GM21717 (cell line): ENCODE results near the gene SGF29.
"Not testable (repeated sequence)": the region's sequence is repeated elsewhere in the genome, so short reads cannot be mapped to it uniquely, and the experiment has no call there.

Experiments
- ATAC-seq: cut with Tn5 transposase; IDR thresholded peaks from one replicate; pipeline ENCODE4 v1.9.1; 2021; ENCODE audit warnings: mild to moderate bottlenecking, moderate library complexity; ENCODE audit not compliant: unreplicated experiment

The SGF29 gene

DNA sequence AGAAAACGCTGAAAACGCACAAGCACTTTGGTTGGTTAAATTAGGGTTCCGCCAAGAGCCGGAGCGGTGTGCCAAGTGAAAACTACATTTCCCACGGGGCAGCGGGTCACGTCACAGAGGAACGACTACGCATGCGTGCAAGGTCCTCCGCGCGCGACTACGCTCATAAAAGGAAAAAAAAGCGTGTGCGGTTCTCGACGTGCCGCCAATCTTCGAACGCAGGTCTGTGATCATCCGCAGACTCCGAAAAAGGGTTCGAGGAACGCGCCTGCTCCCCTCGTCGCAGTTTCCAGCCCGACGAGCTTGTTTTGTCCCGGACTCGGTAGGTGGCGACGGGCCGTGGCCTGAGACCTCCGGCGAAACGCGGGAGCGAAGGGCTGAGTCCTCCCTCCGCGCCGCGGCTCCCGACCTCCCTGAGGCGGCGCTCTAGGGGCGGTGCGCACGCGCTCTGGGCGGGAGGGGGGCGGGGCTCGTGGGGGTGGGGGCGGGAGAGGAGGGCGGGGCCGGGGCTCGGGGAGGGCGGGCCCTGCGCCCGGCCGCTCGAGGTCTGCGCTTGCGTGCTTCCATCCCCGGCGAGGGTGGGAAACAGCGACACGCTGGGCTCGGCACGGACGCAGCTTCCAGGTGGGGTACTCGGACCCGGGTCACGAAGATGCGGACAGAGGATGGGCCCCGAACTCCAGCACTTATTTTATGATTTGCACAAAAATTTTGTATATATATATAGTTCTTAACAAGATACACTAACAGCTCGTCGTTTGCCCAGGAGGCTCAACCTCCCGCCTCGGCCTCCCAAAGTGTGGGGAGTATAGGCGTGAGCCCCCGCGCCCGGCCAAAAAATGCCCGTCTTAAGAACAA, at the start of gene SGF29:
SGF29 (plus strand) TSS at position 145 of the 858 bp plus-strand sequence. CDS start 27,150 bp downstream, outside the sequence.
- peak; percentile 49 for ATAC-seq

DNA sequence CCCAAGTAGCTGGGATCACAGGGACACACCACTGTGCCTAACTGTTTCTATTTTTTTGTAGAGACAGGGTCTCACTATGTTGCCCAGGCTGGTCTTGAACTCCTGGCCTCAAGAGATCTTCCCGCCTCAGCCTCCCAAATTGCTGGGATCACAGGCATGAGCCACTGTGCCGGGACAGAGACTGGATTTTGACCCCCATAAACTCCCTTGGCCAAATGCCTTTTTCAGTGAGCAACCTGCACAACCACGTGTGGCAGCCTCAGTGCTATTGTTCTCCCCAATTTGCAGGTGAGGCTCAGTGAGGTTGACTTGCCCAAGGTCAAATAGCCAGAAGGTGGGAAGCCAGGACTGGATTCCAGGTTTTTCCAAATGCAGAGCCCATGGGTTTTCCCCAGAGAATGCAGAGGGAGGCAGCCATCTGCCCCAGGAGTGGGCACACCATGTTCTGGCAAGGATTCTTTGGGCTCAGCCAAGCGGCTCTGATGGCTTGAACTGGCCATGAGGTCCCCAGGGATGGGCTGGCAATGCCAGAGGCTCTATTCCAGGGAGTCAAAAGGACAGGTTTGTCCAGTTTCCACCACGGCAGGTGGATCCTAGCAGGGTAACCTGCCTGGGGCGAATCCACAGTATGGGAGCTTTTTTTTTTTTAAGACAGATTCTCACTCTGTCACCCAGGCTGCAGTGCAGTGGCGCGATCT, 48.9 kb upstream of the SGF29 start:
- ATAC-seq: no peak

DNA sequence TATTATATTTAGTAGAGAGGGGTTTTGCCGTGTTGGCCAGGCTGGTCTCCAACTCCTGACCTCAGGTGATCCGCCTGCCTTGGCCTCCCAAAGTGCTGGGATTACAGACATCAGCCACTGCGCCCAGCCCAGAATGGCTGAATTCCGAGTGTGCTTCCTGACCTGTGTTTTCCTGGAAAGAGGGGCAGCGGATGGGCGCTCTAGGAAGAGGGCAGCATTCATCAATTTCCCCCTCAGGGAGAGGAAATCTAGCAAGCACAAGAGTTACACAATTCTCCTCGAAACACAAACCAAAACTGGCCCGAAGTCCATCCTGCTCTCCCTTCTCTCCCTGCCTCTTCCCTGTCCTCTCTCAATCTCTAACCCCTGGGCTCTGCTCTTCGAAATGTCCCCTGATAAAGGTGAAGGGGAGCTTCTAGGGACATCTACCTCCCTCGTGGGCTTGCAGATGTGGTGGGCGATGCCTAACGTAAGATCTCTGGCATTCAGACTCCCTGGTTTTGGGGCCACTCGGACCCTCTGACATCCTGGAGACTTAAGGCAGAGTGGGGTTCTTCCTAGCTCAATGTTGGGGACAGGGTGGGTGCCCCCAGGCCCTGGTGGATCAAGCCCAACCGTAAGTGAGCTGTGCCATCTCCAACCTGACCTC, 48.1 kb upstream of the SGF29 start:
- no peak for ATAC-seq

DNA sequence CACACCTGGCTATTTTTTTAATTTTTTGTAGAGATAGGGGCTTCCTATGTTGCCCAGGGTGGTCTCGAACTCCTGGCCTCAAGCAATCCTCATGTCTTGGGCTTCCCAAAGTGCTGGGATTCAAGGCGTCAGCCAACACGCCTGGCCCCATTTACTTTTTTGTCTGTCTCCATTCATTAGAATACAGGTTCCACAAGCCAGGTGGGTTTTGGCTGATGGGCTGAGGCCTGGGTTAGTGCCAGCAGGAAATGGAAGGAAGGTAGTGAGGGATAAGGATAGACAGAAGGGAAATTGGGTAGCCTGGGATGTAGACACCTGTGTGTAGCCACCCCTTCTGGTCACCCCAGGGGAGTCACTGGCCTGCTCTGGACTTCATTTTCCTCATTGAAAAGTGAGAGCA, 42.7 kb upstream of the SGF29 start:
- ATAC-seq: no peak

DNA sequence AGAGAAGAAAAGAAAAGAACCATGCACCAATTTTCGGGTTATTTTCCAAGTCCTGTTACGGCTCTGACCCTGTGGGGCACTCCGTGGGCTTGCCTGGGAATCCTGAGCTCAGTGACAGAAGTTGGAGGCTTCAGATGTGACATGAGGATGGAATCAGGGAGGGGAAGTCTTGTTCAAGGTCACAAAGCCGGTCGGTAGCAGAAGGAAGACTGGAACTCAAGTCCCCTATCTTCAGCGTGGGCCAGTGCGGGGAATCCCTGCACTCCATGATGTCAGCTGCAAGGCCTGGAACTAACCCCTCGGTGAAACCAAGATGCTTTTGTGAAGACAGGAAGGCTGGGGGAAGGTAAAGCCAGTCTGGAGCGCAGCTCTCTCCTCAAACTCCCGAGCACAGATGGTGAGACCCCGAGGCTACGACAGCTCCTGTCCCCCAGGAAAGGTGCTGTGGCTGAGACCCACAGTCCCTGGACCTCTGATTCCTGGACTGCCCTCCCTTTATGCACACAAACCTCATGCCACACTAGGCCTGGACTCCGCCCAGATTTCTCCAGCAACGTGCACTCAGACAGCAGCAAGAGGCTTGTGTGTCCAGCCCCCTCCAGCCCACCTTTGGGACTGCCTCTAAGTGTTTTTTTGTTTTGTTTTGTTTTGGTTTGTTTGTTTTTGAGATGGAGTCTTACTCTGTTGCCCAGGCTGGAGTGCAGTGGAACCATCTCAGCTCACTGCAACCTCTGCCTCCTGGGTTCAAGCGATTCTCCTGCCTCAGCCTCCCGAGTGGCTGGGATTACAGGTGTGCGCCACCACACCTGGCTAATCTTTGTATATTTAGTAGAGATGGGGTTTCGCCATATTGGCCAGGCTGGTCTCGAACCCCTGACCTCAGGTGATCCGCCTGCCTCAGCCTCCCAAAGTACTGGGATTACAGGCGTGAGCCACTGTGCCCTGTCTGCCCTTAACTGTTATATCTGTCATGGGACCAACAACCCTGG, 41.6 kb upstream of the SGF29 start:
- no peak for ATAC-seq

DNA sequence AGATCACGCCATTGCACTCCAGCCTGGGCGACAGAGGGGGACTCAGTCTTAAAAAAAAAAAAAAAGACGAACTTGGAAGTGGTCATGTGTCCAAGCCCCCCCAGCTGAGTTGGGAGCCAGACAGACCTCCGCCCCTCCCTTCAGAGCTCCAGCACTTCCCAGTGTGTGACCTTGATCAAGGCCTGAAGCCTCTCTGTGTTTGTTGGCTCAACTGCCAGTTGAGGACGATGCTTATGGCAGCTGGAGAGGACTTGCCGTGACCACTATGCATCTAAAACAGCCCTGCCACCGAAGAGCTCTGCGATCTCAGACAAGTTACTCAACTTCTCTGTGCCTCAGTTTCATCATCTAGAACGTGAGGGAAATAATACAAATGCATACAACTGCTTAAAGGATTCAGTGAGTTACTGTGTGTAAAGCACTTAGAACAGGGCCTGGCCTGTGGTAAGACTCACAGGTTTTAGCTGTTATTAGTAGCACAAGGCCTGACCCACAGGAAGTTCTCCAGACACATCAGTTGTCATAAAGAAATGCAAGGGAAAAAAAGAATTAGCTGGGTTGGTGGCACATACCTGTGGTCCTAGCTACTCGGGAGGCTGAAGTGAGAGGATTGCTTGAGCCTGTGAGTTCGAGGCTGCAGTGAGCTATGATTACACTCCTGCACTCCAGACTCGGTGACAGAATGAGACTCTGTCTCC, 40.1 kb upstream of the SGF29 start:
- ATAC-seq: no peak

DNA sequence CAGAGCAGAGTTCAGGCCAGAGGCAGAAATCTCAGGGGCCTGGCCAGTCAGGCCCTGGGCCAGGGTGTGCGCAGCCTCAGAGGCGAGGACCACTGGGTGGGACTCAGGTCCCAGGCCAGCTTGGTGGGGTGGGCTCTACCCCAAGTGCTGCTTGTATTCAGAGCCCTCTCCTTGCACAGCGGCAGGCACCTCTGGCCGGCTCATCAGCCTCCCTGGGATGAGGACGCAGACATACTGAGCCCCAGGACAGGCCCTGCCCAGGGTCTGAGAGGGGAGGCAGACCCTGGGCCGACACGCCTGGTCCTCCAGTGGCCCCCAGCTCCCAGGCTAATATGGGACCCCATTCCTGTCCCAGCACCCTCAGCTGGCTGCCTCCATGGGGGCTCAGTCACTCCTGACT, 39.5 kb upstream of the SGF29 start:
- no peak for ATAC-seq

DNA sequence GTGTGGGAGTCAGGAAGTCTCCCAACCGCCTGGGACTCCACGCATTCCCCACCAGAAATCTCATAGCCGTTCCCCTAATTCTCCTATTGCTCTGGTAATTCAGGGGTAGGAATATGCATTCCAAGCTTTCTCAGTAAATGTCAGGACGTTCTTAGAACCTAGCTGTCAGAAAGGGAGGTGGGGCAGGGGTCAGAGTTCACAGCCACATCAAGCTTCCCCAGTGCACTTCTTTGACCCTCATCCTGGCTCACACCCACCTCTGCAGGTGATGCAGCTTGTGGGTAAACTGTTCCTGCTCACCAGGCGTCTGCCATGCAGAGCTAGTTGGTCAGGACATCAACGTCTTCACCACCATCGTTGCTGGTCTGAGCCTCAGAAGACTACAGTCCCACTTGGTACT, 33.0 kb upstream of the SGF29 start:
- no peak for ATAC-seq

DNA sequence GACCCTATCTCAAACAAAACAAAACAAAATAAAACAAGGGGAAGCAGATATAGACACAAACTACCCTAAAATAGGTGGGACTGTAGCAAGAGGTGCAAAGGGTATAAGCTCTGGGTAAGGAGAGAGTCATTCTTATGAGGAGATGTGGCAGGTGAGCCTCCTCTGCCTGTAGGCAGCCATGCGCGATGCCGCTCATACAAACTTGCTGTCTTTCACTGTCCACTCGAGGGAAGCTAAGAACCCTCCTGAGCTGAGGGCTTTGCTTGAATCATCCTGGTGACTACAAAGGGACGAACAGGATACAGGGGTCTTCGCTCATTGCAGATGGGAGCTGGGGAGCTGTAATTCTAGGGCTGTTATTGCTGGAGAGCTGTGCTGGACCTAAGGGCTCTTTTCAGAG, 32.3 kb upstream of the SGF29 start:
- no peak for ATAC-seq

DNA sequence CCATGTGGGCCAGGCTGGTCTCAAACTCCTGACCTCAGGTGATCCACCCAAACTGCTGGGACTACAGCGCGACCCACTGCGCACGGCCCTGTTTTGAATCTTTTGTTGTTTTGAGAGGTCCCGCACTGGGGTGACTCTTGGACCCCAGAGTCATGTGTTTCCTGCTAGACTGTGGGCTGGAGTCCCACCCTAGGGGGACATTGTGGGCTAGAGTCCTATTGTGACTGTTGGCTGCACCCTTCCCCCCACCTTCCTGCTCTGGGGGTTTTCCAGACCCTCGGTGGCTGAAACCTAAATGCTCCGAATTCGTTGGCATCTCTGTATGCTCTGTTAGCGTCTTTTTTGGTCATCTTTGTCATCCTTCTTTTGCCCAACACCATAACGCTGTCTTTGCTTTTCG, 30.9 kb upstream of the SGF29 start:
- no peak for ATAC-seq

DNA sequence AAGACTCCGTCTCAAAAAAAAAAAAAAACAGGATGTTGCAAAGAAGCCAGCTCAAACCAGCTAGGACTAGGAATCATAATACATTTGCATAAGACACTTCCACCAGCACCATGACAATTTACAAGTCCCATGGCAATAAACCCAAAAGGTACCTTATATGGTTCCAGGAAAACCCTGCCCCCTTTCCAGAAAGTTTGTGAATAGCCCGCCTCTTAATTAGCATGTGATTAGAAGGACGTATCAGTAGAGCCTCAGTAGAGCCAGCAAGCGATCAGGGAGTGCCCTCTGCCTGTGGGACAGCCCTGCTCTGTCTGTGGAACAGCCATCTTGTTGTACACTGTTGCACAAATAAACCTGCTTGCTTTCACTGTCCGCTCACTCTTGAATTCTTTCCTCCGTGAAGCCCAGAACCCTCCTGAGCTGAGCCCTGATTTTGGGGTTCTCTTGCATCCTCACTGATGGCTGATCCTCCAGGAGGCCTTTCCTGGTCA, 29.0 kb upstream of the SGF29 start:
- no peak for ATAC-seq

DNA sequence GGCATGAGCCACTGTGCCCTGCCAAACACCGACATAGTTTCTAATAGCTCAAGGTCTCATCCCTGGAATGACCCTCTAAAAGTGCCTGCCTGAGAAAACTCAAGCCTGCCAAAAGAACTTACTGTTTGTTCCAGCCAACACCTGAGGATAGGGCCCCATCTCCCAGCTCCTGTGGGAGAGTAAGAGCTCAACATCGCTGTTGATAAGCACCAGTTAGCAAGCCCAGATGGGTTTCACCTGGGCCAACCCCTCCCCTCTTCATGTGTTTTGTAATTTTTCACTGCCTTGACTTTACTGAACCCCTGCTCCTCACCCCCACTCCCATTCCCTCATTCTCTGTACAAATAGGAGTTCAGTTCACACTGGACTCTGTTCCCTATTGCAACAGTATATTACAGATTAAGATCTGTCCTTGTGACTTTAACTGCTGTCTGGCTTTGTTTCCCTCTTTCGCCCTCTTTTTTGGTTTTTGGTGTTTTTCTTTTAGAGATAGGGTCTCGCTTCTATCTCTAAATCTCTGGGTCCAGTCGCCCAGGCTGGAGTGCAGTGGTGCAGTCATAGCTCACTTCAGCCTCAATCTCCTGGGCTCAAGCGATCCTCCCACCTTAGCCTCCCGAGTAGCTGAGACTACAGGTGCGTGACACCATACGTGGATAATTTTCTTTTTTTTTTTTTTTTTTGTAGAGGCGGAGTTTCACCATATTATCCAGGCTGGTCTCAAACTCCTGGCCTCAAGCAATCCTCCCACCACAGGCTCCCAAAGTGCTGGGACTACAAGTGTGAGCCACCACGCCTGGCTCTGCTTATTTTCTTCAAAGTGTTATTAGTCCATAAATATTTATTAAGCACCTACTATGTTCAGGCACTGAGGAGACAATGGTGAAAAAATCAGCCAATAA, 27.3 kb upstream of the SGF29 start:
- ATAC-seq: no peak

DNA sequence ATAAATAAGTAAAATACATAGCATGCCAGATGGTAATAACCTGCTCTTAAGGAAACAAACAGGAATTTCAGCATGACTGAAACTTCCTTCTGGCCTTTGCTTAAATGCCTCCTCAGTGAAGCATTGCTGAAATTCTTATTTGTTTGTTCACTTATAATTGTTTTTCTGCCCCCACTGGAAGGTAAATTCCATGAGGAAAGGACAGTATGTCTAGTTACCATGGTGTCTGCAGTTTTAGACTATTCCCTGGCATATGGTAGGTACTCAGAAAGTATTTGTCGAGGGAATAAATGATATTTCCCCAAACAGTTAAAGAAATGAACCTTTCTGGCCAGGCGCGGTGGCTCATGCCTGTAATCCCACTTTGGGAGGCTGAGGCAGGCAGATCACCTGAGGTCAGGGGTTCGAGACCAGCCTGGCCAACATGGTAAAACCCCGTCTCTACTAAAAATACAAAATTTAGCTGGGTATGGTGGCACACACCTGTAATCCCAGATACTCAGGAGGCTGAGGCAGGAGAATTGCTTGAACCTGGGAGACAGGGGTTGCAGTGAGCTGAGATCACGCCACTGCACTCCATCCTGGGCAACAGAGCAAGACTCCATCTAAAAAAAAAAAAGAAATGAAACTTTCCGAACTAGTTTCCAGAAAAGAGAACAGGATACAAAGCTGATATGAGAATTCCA, 26.5 kb upstream of the SGF29 start:
- ATAC-seq: not testable (repeated sequence)

DNA sequence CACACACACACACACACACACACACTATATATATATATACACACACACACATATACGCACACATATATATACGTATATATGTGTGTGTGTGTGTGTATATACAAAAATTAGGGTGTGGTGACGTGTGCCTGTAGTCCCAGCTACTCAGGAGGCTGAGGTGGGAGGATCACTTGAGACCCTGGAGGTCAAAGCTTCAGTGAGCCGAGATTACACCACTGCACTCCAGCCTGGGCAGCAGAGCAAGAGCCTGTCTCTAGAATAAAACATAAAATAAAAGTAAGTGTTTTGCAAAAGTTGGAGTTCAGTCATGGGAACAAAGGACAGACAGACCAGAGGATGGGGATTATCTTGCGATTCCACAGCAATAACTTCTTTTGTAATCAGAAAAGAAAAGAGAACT, 25.7 kb upstream of the SGF29 start:
- ATAC-seq: no peak

DNA sequence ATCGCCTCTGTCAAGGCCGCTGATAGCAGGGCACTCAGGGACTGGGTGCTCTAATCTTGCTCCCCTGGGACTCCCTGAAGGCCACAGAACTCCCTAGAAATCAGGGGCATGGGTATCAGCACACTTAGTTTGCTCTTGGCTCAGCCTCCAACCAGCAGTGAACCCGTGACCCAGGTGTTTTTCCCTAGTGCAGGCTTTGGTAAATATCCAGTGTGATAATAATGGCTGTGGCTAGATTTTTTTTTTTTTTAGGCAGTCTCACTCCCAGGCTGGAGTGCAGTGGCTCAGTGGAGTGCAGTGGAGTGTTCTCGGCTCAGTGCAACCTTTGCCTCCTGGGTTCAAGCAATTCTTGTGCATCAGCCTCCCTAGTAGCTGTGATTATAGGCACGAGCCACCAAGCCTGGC, 25.3 kb upstream of the SGF29 start:
- ATAC-seq: no peak

DNA sequence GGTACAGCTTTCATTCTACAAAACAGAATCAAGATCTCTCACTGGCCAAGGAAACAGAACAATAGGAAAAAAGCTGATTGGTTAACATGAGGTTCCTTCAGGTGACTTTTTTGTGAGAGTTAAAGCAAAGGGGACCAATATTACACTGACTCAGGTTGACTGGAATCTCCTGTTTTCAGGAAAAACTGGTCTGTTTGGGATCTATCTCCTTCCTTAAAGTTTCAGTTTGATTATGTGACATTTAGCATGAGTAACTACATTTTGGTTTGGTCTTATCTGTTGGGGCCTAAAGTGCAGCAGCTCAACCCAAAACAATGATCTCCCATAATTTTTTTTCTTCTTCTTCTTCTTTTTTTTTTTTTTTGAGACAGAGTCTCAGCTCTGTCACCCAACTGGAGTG, 24.6 kb upstream of the SGF29 start:
- ATAC-seq: no peak

DNA sequence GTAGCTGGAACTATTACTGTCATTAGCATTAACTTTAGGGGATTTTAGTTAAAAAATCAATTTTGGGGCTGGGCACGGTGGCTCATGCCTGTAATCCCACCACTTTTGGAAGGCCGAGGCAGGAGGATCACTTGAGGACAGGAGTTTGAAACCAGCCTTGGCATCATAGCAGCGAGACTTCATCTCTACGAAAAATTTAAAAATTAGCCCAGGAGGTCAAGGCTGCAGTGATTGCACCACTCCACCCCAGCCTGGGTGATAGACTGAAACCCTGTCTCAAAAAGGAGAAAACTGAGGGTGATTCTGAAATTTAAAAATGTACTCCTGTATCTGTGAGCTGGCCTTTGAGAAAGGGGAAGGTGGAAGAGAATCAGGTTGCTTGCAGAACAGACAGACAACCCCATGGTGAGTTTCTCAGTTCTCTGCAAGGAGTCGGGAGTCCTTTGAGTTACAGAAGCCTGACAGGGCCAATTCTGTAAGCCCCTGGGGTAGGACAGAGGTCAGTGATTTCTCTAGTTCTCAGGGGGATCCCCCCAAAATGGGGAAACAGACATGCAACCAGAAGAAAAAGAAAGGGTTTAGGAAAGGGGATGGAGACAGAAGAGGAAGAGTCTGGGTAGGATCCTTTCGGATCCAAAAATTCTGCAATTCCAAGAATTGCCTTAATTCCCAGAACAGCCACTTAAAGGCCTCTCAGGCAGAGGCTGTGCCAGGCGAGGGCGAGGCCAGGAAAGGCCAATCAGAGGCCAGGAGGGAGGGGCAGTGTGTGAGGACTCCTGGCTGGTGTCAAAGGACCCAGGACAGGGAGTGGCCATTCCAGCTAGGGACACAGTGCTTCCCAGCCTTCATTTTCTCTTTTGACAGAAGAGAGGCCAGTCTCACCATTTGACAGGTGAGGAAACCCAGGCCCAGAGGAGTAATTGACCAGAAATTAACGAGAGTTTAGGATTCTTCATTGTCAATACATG, 21.7 kb upstream of the SGF29 start:
- no peak for ATAC-seq
